ENCODE data around the gene FYN.

DNA sequence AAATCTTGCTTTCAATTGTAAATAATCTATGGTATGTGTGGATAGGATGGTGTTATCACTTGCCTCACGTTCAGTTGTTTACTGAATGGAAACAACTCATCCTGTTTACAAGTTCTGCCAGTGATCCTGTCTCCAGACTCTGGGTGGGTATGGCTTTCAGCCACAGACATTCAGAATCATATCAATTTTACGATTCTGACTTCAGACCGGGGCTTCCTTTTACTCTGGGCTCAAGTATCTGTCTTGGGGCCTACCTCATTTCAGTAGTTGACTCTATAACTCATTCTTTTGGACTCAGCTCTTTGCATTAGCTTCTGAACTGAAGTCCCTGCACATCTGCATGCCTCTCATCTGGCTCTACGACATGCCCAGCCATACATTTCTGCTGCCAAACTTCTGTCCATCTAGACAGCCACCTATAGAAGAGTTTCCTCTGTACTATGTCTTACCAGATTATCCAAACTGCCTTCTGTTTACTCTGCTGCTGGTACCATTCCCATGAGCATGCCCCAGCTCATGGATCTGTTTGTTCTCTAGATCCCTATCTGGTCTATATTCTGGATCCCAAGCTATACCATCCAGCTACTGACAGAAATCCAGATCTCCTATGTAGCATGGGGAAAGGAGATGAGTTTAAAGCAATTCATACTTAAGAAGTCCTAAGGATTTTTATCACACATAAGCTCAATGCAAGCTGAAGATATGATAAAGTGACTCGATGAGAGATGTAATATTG, 34.3 kb downstream of the FYN start:
- TF ChIP-seq ZNF274 (IDR thresholded peaks at IDR 0.05; ENCODE audit: low read depth, low read length) (no peak), YY1 (IDR thresholded peaks at IDR 0.05; ENCODE audit: insufficient read depth, insufficient read length) (no peak)

Data from NT2/D1 (cell line).